HEK293T (cell line): ENCODE measurements around the gene RAMACL.

ENCODE experiments used
- ARNT ChIP-seq: fragments of 450-650 bp; IDR thresholded peaks from 2 replicates; pipeline ENCODE4 v1.6.1; 2017; ENCODE audit warnings: mild to moderate bottlenecking
- BHLHE40 ChIP-seq: fragments of 450-650 bp; IDR thresholded peaks from 2 replicates; pipeline ENCODE4 v1.6.1; 2016; ENCODE audit warnings: mild to moderate bottlenecking, moderate library complexity, borderline replicate concordance
- FOXA1 ChIP-seq: fragments of 450-650 bp; IDR thresholded peaks from 2 replicates; pipeline ENCODE4 v1.6.1; 2016; ENCODE audit warnings: mild to moderate bottlenecking
- FOXM1 ChIP-seq: fragments of 450-650 bp; IDR thresholded peaks from 2 replicates; pipeline ENCODE4 v1.6.1; 2017; ENCODE audit warnings: mild to moderate bottlenecking, borderline replicate concordance
- PKNOX1 ChIP-seq: fragments of 450-650 bp; IDR thresholded peaks from 2 replicates; pipeline ENCODE4 v1.6.1; 2016
- SUZ12 ChIP-seq: fragments of 450-650 bp; IDR thresholded peaks from 2 replicates; pipeline ENCODE4 v1.6.1; 2016; ENCODE audit warnings: mild to moderate bottlenecking
- TARDBP ChIP-seq: fragments of 450-650 bp; IDR thresholded peaks from 2 replicates; pipeline ENCODE4 v1.6.1; 2016

GRCh38 chr6:166556336-166556735 is 30.1 kb downstream of the RAMACL start:
- no peak for TF ChIP-seq TARDBP
- TF ChIP-seq BHLHE40 = no peak
- TF ChIP-seq FOXM1 = no peak
- TF ChIP-seq PKNOX1 = no peak
- TF ChIP-seq SUZ12 = no peak
- TF ChIP-seq FOXA1 = no peak
- no peak for TF ChIP-seq ARNT
